Measurements from ENCODE around the gene TRIM14. TPM values are rescaled to one million over a fixed set of nuclear protein-coding genes. Genes with fewer than 3 reads are reported as not detected.

TRIM14 gene
- total and polyA plus RNA-seq, 2 of the 4 experiments (the other 2 are of a cell fraction): 3.0 to 8.5 TPM

DNA sequence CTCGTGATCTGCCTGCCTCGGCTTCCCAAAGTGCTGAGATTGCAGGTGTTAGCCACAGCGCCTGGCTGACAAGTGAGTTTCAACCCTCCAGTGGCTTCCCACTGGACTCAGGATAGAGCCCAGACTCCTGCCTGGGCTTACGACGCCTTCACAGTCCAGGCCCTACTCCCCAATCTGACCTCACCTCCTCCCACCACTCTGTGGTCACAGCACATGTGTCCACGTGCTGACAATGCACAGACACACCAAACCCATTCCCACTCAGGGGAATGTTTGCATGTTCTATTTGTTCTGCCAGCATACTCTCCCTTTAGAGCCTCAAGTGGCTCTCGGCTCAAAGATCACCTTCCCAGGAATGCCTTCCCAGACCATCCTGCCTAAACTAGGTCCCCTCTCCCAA, 31.1 kb upstream of the TRIM14 start:
- CTCF ChIA-PET: no interaction called here
- no peak overlapping the region for H4K5ac ChIP-seq (ENCODE audit: low read depth, low read length)

More for the DNA sequence above, 31.1 kb upstream of the TRIM14 start:
- TF ChIP-seq POLR2A (IDR thresholded peaks at IDR 0.05; ENCODE audit: low read depth, low read length): no peak
- no peak overlapping the region for H2AK5ac ChIP-seq (ENCODE audit: low read depth, low read length)
- H3K36me3 ChIP-seq (ENCODE audit: control insufficient read depth, insufficient read depth, low read length): no peaks in the 10 kb centered on the region
- H4K91ac ChIP-seq (ENCODE audit: insufficient read depth, low read depth, low read length): no peak overlapping the region
- no peak overlapping the region for H3K4me3 ChIP-seq (ENCODE audit: insufficient read depth, low read depth, low read length)
- H3K14ac ChIP-seq (replicated peaks; ENCODE audit: low read depth, low read length): no peak overlapping the region
- H2AK9ac ChIP-seq (replicated peaks; ENCODE audit: low read depth, low read length, poor library complexity): no peak overlapping the region
- no peaks in the 10 kb centered on the region for H4K20me1 ChIP-seq (ENCODE audit: insufficient read depth, low read length)
- no peaks in the 10 kb centered on the region for H3K27me3 ChIP-seq (ENCODE audit: control insufficient read depth, insufficient read depth, low read length)
- no peak overlapping the region for H2BK20ac ChIP-seq (ENCODE audit: low read depth, low read length)
- H3K9me1 ChIP-seq (ENCODE audit: insufficient read depth, low read length): no peaks in the 10 kb centered on the region
- POLR2A ChIA-PET (ENCODE audit: unreplicated experiment): interaction anchor here (0.5 kb wide), 1 partner anchor 94 kb away, joined by 3 read pairs; no protein-coding TSS in a partner anchor
- H2AFZ ChIP-seq (replicated peaks; ENCODE audit: low read length, poor library complexity): no peak overlapping the region
- DNase-seq (no peak), ATAC-seq (ENCODE audit: low read depth) (no peak)
- H4K8ac ChIP-seq (ENCODE audit: low read depth in 2 of 2, low read length in 2 of 2): no peak overlapping the region
- no peak overlapping the region for H3K23ac ChIP-seq (ENCODE audit: low read depth, low read length)
- H2BK5ac ChIP-seq (ENCODE audit: low read depth, low read length, poor library complexity, severe bottlenecking): no peak overlapping the region
- 75% methylated on average over 5 of the region's 7 CpGs; no CpG with 5 or more reads in 1 of the 2 experiments for WGBS, 2 experiments (ENCODE audit: extremely low coverage in 2 of 2, insufficient read length in 1 of 2)
- H3K18ac ChIP-seq (ENCODE audit: low read depth, low read length): no peak overlapping the region
- intact Hi-C loops (cut with micrococcal nuclease): no loop called here
- BruUV-seq (replicated peaks): no TSS peak
- H3K79me1 ChIP-seq (ENCODE audit: low read depth in 1 of 2, low read length in 2 of 2): no peaks in the 10 kb centered on the region
- H3K9ac ChIP-seq (ENCODE audit: low read depth, low read length): no peak overlapping the region
- H3K56ac ChIP-seq (ENCODE audit: extremely low read depth, insufficient read depth, low read length): no peak overlapping the region
- no peak overlapping the region for H3K27ac ChIP-seq (ENCODE audit: insufficient read depth, low read length)
- H3K4me2 ChIP-seq (ENCODE audit: low read depth, low read length): no peak overlapping the region
- dilution Hi-C loops (cut with HindIII; ENCODE audit: low sequenced_read_pairs, unreplicated experiment): no loop called here
- H2BK120ac ChIP-seq (ENCODE audit: low read depth, low read length): no peak overlapping the region
- peaks cover 6% of the 10 kb centered on the region; the same call in 1 of the 2 replicates for H3K4me1 ChIP-seq (ENCODE audit: control insufficient read depth, insufficient read depth, low read length)
- no peaks in the 10 kb centered on the region for H3K9me3 ChIP-seq (ENCODE audit: control insufficient read depth, insufficient read depth, low read length)
- in situ Hi-C loops (cut with MboI; ENCODE audit: low sequenced_read_pairs): no loop called here
- no peak overlapping the region for H3K4ac ChIP-seq (ENCODE audit: low read depth, low read length)
- no peak overlapping the region for H2BK15ac ChIP-seq (ENCODE audit: low read depth, low read length)

Data from IMR-90 (cell line).